HCT116 (cell line): ENCODE data around the gene PHPT1. TPM values are rescaled to one million over a fixed set of nuclear protein-coding genes. Genes with fewer than 3 reads are reported as not detected.

ENCODE experiments used
- ATAC-seq: fragments of 200-7000 bp; cut with Tn5 transposase; 2 replicates; pipeline ENCODE4 v1.9.1; 2020; ENCODE audit warnings: mild to moderate bottlenecking, moderate library complexity
- BruUV-seq: library from RNA; stranded (reverse); fragments of 400-500 nt; replicated peaks from 2 replicates; lab custom pipeline; 2021; lab: Mats Ljungman, UMichigan
- CTCF ChIA-PET: fragments of 300-600 bp; sonication (Branson Sonifier 250); formaldehyde crosslinking; loops from one replicate; lab custom pipeline; 2021; ENCODE audit warnings: antibody characterized with exemption; lab: Charles Lee
- POLR2A ChIA-PET: fragments of 300-600, 350-600 bp; sonication (Branson Sonifier 250); formaldehyde crosslinking; loops from one replicate; lab custom pipeline; 2021; ENCODE audit warnings: antibody characterized with exemption; lab: Charles Lee
- RAD21 ChIA-PET, 2 experiments: fragments of 300-600 bp; sonication (Branson Sonifier 250); formaldehyde crosslinking; loops; one replicate each; lab custom pipeline; 2023; ENCODE audit warnings: low total read pairs in 2 of 2; ENCODE audit not compliant: uncharacterized antibody in 2 of 2, unreplicated experiment in 2 of 2, low non-redundant PET in 1 of 2; lab: Charles Lee
- DNase-seq: peaks from one replicate; pipeline ENCODE4 v3.0.0-alpha.2; 2010; ENCODE audit warnings: low read depth, low spot score
- H2AFZ ChIP-seq: fragments of 200-600 bp; shearing (Covaris generic), sonication (generic); 2 replicates; pipeline ENCODE4 v1.6.1; 2017; ENCODE audit warnings: low read depth, mixed run types, mixed read lengths, antibody characterized with exemption, low read length; ENCODE audit not compliant: poor library complexity, severe bottlenecking
- H3K27ac ChIP-seq: 2 replicates; pipeline ENCODE4 v1.5.1; 2012; ENCODE audit warnings: low read depth, low read length
- H3K27me3 ChIP-seq: fragments of 200-600 bp; sonication (generic); 2 replicates; pipeline ENCODE4 v1.6.1; 2016; ENCODE audit warnings: mixed run types, low read length, mixed read lengths; ENCODE audit not compliant: insufficient read depth
- H3K36me3 ChIP-seq, 2 experiments: fragments of 200-500 bp in 1 of 2; fragments of 200-600 bp in 1 of 2; sonication (Bioruptor generic) in 1 of 2; sonication (generic) in 1 of 2; 2 replicates each; pipeline versions ENCODE4 v1.5.1 to v1.6.1; 2014 to 2016; ENCODE audit warnings: low read length in 2 of 2, inconsistent platforms in 1 of 2, mixed read lengths in 1 of 2, mixed run types in 1 of 2; ENCODE audit not compliant: insufficient read depth in 2 of 2, control insufficient read depth in 1 of 2
- H3K4me1 ChIP-seq, 2 experiments: fragments of 200-600 bp in 1 of 2; sonication (generic) in 1 of 2; 2 replicates each; pipeline versions ENCODE4 v1.5.1 to v1.6.1; 2012 to 2017; ENCODE audit warnings: low read length in 2 of 2, inconsistent platforms in 1 of 2, mild to moderate bottlenecking in 1 of 2, mixed read lengths in 1 of 2, mixed run types in 1 of 2, moderate library complexity in 1 of 2; ENCODE audit not compliant: insufficient read depth in 2 of 2, control insufficient read depth in 1 of 2
- H3K4me2 ChIP-seq: fragments of 200-600 bp; sonication (generic); 2 replicates; pipeline ENCODE4 v1.6.1; 2017; ENCODE audit warnings: mixed run types, low read length, mixed read lengths
- H3K4me3 ChIP-seq, 2 experiments: fragments of 200-600 bp in 1 of 2; sonication (generic) in 1 of 2; replicated peaks in 1 of 2; 2 replicates each; pipeline ENCODE4 v1.5.1; 2011 to 2016; ENCODE audit warnings: low read length in 2 of 2, control low read depth in 1 of 2, low read depth in 1 of 2, mild to moderate bottlenecking in 1 of 2, mixed read lengths in 1 of 2, mixed run types in 1 of 2
- H3K79me2 ChIP-seq: fragments of 200-600 bp; sonication (generic); 2 replicates; pipeline ENCODE4 v1.6.1; 2017; ENCODE audit warnings: mild to moderate bottlenecking, mixed run types, low read length, moderate library complexity, mixed read lengths; ENCODE audit not compliant: insufficient read depth
- H3K9ac ChIP-seq: fragments of 200-600 bp; sonication (generic); 2 replicates; pipeline ENCODE4 v1.6.1; 2016; ENCODE audit warnings: low read length, mixed read lengths
- H3K9me2 ChIP-seq: fragments of 200-600 bp; sonication (generic), shearing (Covaris generic); 2 replicates; pipeline ENCODE4 v1.6.1; 2017; ENCODE audit warnings: mixed run types, mild to moderate bottlenecking, moderate library complexity; ENCODE audit not compliant: insufficient read depth
- H3K9me3 ChIP-seq, 2 experiments: fragments of 200-500 bp in 1 of 2; fragments of 200-600 bp in 1 of 2; sonication (Bioruptor generic) in 1 of 2; sonication (generic) in 1 of 2; 2 replicates each; pipeline ENCODE4 v1.6.1; 2014 to 2017; ENCODE audit warnings: low read length in 2 of 2, mixed read lengths in 2 of 2, inconsistent platforms in 1 of 2, low read depth in 1 of 2, mild to moderate bottlenecking in 1 of 2, mixed run types in 1 of 2, moderate library complexity in 1 of 2; ENCODE audit not compliant: control insufficient read depth in 1 of 2, insufficient read depth in 1 of 2
- H4K20me1 ChIP-seq: fragments of 200-600 bp; sonication (generic), shearing (Covaris generic); 2 replicates; pipeline ENCODE4 v1.6.1; 2017; ENCODE audit warnings: mixed run types, mild to moderate bottlenecking, moderate library complexity; ENCODE audit not compliant: insufficient read depth
- EZH2phosphoT487 ChIP-seq: fragments of 200-600 bp; IDR thresholded peaks from 2 replicates; pipeline ENCODE4 v1.6.1; 2018; ENCODE audit warnings: antibody characterized with exemption, borderline replicate concordance
- FOSL1 ChIP-seq: IDR thresholded peaks from 2 replicates; pipeline ENCODE4 v1.6.1; 2012; ENCODE audit warnings: low read depth
- JUND ChIP-seq: IDR thresholded peaks from 2 replicates; pipeline ENCODE4 v1.6.1; 2012
- POLR2A ChIP-seq: IDR thresholded peaks from 2 replicates; pipeline ENCODE4 v1.7.0; 2011; ENCODE audit warnings: borderline replicate concordance; ENCODE audit not compliant: insufficient read depth, insufficient read length; ENCODE audit errors: extremely low read depth
- POLR2AphosphoS5 ChIP-seq: IDR thresholded peaks from 2 replicates; pipeline ENCODE4 v1.6.1; 2011; ENCODE audit warnings: mild to moderate bottlenecking, low read depth, low read length, moderate library complexity
- SIN3A ChIP-seq: IDR thresholded peaks from 2 replicates; pipeline ENCODE4 v1.6.1; 2012; ENCODE audit warnings: low read depth
- SP1 ChIP-seq: IDR thresholded peaks from 2 replicates; pipeline ENCODE4 v1.6.1; 2012; ENCODE audit warnings: low read depth
- SRF ChIP-seq: IDR thresholded peaks from 2 replicates; pipeline ENCODE4 v1.6.1; 2012; ENCODE audit warnings: low read depth
- YY1 ChIP-seq: IDR thresholded peaks from 2 replicates; pipeline ENCODE4 v1.6.1; 2011; ENCODE audit warnings: low read length, low read depth, moderate library complexity, mild to moderate bottlenecking; ENCODE audit not compliant: insufficient replicate concordance; ENCODE audit errors: extremely low read depth
- ZFX ChIP-seq: fragments of 450-650 bp; IDR thresholded peaks from 2 replicates; pipeline ENCODE4 v1.6.1; 2017
- ZNF274 ChIP-seq: fragments of 200-500 bp; sonication (Bioruptor generic); IDR thresholded peaks from 2 replicates; pipeline ENCODE4 v1.6.1; 2014; ENCODE audit warnings: mild to moderate bottlenecking, low read depth, low read length, inconsistent platforms
- intact Hi-C: fragments of 100-400 bp; cut with micrococcal nuclease; formaldehyde crosslinking; loops from 2 replicates; pipeline ENCODE4 v1.10.0; 2022
- total RNA-seq: library from RNA; stranded (reverse); gene quantifications from one replicate; pipeline ENCODE4 v1.2.1, GENCODE V29; 2021; ENCODE audit not compliant: unreplicated experiment
- TF ChIP-seq, protein P1 (sequence below), 3 experiments: fragments of 200-600 bp in 1 of 3; sonication (generic) in 1 of 3; IDR thresholded peaks in 2 of 3; conservative IDR thresholded peaks in 1 of 3; 2 replicates each; pipeline ENCODE4 v1.5.1; 2012 to 2017; ENCODE audit warnings: low read depth in 2 of 3, low read length in 2 of 3, antibody characterized with exemption in 1 of 3, borderline replicate concordance in 1 of 3, control low read depth in 1 of 3, mild to moderate bottlenecking in 1 of 3, mixed read lengths in 1 of 3, mixed run types in 1 of 3, moderate library complexity in 1 of 3; ENCODE audit not compliant: insufficient read depth in 1 of 3
- TF ChIP-seq, protein P2 (sequence below): IDR thresholded peaks from 2 replicates; pipeline ENCODE4 v1.6.1; 2012; ENCODE audit warnings: low read depth
- TF ChIP-seq, protein P3 (sequence below): IDR thresholded peaks from 2 replicates; pipeline ENCODE4 v1.6.1; 2011; ENCODE audit warnings: mild to moderate bottlenecking, low read length, moderate library complexity; ENCODE audit not compliant: insufficient replicate concordance; ENCODE audit errors: extremely low read depth

PHPT1 gene
- total RNA-seq, 1 experiment from 2014 or later, result 148 TPM

DNA sequence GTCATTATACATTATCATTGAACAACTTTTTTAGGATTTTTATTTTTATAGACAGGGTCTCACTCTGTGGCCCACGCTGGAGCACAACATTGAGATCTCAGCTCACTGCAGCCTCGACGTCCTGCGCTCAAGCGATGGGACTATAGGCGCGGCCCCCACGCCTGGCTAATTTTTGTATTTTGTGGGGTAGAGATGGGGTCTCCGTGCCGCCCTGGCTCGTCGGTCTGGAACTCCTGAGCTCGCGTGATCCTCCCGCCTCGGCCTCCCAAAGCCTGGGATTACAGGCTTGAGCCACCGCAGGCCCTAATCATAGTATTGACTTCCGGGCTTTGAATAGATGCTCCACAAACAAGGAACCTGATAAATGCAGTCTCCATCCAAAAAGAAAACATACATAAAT lies 18.3 kb downstream of the PHPT1 start:
- no peak for ATAC-seq
- H3K27ac ChIP-seq, result no peak overlapping the region
- intact Hi-C loops, result no loop called here
- H3K79me2 ChIP-seq, result peaks cover 31% of the 10 kb centered on the region
- peaks cover 14 to 19% of the 10 kb centered on the region in 2 experiments; a peak in 3 of 4 replicates for H3K36me3 ChIP-seq
- TF ChIP-seq SRF, result no peak
- TF ChIP-seq YY1, result no peak
- TF ChIP-seq SP1, result no peak
- TF ChIP-seq, protein P1, sequence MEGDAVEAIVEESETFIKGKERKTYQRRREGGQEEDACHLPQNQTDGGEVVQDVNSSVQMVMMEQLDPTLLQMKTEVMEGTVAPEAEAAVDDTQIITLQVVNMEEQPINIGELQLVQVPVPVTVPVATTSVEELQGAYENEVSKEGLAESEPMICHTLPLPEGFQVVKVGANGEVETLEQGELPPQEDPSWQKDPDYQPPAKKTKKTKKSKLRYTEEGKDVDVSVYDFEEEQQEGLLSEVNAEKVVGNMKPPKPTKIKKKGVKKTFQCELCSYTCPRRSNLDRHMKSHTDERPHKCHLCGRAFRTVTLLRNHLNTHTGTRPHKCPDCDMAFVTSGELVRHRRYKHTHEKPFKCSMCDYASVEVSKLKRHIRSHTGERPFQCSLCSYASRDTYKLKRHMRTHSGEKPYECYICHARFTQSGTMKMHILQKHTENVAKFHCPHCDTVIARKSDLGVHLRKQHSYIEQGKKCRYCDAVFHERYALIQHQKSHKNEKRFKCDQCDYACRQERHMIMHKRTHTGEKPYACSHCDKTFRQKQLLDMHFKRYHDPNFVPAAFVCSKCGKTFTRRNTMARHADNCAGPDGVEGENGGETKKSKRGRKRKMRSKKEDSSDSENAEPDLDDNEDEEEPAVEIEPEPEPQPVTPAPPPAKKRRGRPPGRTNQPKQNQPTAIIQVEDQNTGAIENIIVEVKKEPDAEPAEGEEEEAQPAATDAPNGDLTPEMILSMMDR (IDR thresholded peaks at IDR 0.05 in 2 of 3, conservative IDR thresholded peaks at IDR 0.05 in 1 of 3; ENCODE audit: borderline replicate concordance in 1 of 3, insufficient read depth in 1 of 3, low read depth in 2 of 3, low read length in 2 of 3), result no peak
- TF ChIP-seq SIN3A, result no peak
- TF ChIP-seq, protein P2, sequence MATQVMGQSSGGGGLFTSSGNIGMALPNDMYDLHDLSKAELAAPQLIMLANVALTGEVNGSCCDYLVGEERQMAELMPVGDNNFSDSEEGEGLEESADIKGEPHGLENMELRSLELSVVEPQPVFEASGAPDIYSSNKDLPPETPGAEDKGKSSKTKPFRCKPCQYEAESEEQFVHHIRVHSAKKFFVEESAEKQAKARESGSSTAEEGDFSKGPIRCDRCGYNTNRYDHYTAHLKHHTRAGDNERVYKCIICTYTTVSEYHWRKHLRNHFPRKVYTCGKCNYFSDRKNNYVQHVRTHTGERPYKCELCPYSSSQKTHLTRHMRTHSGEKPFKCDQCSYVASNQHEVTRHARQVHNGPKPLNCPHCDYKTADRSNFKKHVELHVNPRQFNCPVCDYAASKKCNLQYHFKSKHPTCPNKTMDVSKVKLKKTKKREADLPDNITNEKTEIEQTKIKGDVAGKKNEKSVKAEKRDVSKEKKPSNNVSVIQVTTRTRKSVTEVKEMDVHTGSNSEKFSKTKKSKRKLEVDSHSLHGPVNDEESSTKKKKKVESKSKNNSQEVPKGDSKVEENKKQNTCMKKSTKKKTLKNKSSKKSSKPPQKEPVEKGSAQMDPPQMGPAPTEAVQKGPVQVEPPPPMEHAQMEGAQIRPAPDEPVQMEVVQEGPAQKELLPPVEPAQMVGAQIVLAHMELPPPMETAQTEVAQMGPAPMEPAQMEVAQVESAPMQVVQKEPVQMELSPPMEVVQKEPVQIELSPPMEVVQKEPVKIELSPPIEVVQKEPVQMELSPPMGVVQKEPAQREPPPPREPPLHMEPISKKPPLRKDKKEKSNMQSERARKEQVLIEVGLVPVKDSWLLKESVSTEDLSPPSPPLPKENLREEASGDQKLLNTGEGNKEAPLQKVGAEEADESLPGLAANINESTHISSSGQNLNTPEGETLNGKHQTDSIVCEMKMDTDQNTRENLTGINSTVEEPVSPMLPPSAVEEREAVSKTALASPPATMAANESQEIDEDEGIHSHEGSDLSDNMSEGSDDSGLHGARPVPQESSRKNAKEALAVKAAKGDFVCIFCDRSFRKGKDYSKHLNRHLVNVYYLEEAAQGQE, result no peak
- no peak for TF ChIP-seq EZH2phosphoT487
- no peak for TF ChIP-seq POLR2A
- no peak for TF ChIP-seq JUND
- no peak for TF ChIP-seq ZNF274
- no peak for TF ChIP-seq FOSL1
- TF ChIP-seq ZFX, result no peak
- no peak for TF ChIP-seq POLR2AphosphoS5
- TF ChIP-seq, protein P3, sequence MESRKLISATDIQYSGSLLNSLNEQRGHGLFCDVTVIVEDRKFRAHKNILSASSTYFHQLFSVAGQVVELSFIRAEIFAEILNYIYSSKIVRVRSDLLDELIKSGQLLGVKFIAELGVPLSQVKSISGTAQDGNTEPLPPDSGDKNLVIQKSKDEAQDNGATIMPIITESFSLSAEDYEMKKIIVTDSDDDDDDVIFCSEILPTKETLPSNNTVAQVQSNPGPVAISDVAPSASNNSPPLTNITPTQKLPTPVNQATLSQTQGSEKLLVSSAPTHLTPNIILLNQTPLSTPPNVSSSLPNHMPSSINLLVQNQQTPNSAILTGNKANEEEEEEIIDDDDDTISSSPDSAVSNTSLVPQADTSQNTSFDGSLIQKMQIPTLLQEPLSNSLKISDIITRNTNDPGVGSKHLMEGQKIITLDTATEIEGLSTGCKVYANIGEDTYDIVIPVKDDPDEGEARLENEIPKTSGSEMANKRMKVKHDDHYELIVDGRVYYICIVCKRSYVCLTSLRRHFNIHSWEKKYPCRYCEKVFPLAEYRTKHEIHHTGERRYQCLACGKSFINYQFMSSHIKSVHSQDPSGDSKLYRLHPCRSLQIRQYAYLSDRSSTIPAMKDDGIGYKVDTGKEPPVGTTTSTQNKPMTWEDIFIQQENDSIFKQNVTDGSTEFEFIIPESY, result no peak
- H3K4me3 ChIP-seq, result peak overlapping the region in 1 of 2 experiments; percentile 49; a peak in 2 of 4 replicates
- RAD21 ChIA-PET, result no interaction called here
- CTCF ChIA-PET, result no interaction called here
- H3K27me3 ChIP-seq, result no peaks in the 10 kb centered on the region
- H3K9me2 ChIP-seq, result no peaks in the 10 kb centered on the region
- H3K4me1 ChIP-seq, result peaks cover 4 to 13% of the 10 kb centered on the region in 2 experiments; a peak in 3 of 4 replicates
- DNase-seq, result no peak
- no peaks in the 10 kb centered on the region; a peak in 2 of 4 replicates for H3K9me3 ChIP-seq
- H2AFZ ChIP-seq, result no peak overlapping the region
- POLR2A ChIA-PET, result no interaction called here
- no peak overlapping the region for H3K9ac ChIP-seq
- H3K4me2 ChIP-seq, result peak overlapping the region; percentile 79
- BruUV-seq, result no TSS peak
- no peaks in the 10 kb centered on the region for H4K20me1 ChIP-seq
